SU-DHL-6 (cell line): ENCODE measurements around the gene COL4A3.

Source experiments
- H2AFZ ChIP-seq: fragments of 200-600 bp; sonication (generic); 2 replicates; pipeline ENCODE4 v1.6.1; 2014; ENCODE audit warnings: low read depth, mild to moderate bottlenecking, moderate library complexity, mixed read lengths, antibody characterized with exemption, low read length; ENCODE audit not compliant: severe bottlenecking
- H3F3A ChIP-seq: fragments of 200-600 bp; shearing (Covaris generic); 2 replicates; pipeline ENCODE4 v1.6.0; 2016; ENCODE audit warnings: antibody characterized with exemption, mild to moderate bottlenecking; ENCODE audit not compliant: insufficient read depth
- H3K27ac ChIP-seq: fragments of 200-600 bp; sonication (generic); 2 replicates; pipeline ENCODE4 v1.5.1; 2016; ENCODE audit warnings: low read depth, mild to moderate bottlenecking, low read length, moderate library complexity, mixed read lengths
- H3K27me3 ChIP-seq: fragments of 200-600 bp; sonication (generic), shearing (Covaris generic); 2 replicates; pipeline ENCODE4 v1.6.0; 2014; ENCODE audit warnings: mild to moderate bottlenecking, low read length
- H3K36me3 ChIP-seq: fragments of 200-600 bp; sonication (generic); 2 replicates; pipeline ENCODE4 v1.6.1; 2014; ENCODE audit warnings: mild to moderate bottlenecking, low read length, mixed read lengths
- H3K4me2 ChIP-seq: fragments of 300-600, 200-600 bp; shearing (Covaris generic), sonication (generic); 2 replicates; pipeline ENCODE4 v1.6.0; 2014; ENCODE audit warnings: low read length, low read depth, mild to moderate bottlenecking; ENCODE audit not compliant: poor library complexity, severe bottlenecking
- H3K4me3 ChIP-seq: fragments of 200-600 bp; sonication (generic); 2 replicates; pipeline ENCODE4 v1.5.1; 2014; ENCODE audit warnings: antibody characterized with exemption, low read length, mild to moderate bottlenecking, mixed read lengths; ENCODE audit not compliant: insufficient read depth, poor library complexity, severe bottlenecking
- H3K79me2 ChIP-seq: fragments of 200-600 bp; sonication (generic); 2 replicates; pipeline ENCODE4 v1.6.1; 2014; ENCODE audit warnings: mild to moderate bottlenecking, low read length, moderate library complexity; ENCODE audit not compliant: insufficient read depth
- H3K9ac ChIP-seq: fragments of 200-600 bp; sonication (generic); 2 replicates; pipeline ENCODE4 v1.7.0; 2014; ENCODE audit warnings: mild to moderate bottlenecking, low read length
- H3K9me2 ChIP-seq: fragments of 200-600 bp; sonication (generic); replicated peaks from 2 replicates; pipeline ENCODE4 v1.6.1; 2014; ENCODE audit warnings: low read length; ENCODE audit not compliant: insufficient read depth
- H3K9me3 ChIP-seq: fragments of 200-600 bp; sonication (generic); 2 replicates; pipeline ENCODE4 v1.6.1; 2014; ENCODE audit warnings: low read length, mixed read lengths; ENCODE audit not compliant: insufficient read depth
- H4K20me1 ChIP-seq: fragments of 200-600 bp; sonication (generic); 2 replicates; pipeline ENCODE4 v1.6.1; 2014; ENCODE audit warnings: low read depth, mild to moderate bottlenecking, antibody characterized with exemption, low read length, moderate library complexity, mixed read lengths
- EZH2phosphoT487 ChIP-seq: fragments of 200-600 bp; sonication (generic), shearing (Covaris generic); conservative IDR thresholded peaks from 2 replicates; pipeline ENCODE4 v1.6.1; 2018; ENCODE audit warnings: mild to moderate bottlenecking, antibody characterized with exemption, low read length, moderate library complexity, mixed read lengths
- TF ChIP-seq, protein P1 (sequence below): fragments of 200-600 bp; sonication (generic); IDR thresholded peaks from one replicate; pipeline ENCODE4 v1.5.1; 2017; ENCODE audit warnings: antibody characterized with exemption, mild to moderate bottlenecking, low read length, moderate library complexity; ENCODE audit not compliant: insufficient read depth, poor library complexity, severe bottlenecking

The COL4A3 gene

DNA sequence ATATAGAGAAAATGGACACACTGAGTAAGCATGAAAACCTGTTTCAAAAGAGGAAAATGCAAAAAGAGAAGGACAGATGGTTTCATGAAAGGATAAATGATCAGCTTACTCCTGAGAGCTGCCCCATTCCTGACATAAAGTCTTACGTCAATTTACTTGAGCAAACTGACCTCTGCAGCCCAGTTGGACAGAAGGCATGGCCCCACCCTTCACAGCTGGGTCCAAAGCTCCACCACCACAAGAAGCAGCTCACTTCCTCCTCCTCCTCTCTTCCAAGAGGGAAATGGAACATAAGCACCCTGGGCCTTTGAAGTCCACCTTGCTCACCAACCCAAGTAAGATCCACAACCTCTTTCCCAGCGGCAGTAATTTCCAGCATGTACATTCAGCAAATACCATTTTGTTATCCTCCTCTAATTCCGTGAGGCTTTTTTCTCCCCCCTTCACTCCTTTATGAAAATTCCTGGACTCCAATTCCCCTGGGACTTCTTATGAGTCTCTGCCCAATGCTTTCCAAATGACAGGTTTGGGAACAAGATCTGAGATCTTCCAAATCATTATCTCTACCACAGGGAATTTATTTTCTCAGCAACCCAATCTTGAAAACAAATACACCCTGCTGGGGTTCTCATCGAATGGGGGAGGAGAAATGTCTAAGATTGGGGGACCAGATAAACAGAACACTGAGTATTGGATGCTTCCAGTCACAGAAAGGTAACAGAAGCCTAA is 10.5 kb upstream of the COL4A3 start:
- Histone ChIP-seq H3K4me2 (no peak overlapping the region), H3K27me3 (no peaks in the 10 kb centered on the region), H4K20me1 (no peaks in the 10 kb centered on the region; the same call in 1 of the 2 replicates), H3K9me2 (no peaks in the 10 kb centered on the region), H3K79me2 (no peaks in the 10 kb centered on the region), H3K4me3 (no peak overlapping the region), H3K9me3 (no peaks in the 10 kb centered on the region), H2AFZ (no peak overlapping the region), H3F3A (no peaks in the 10 kb centered on the region), H3K27ac (no peak overlapping the region), H3K9ac (no peak overlapping the region), H3K36me3 (no peaks in the 10 kb centered on the region)
- no peak for TF ChIP-seq EZH2phosphoT487
- TF ChIP-seq, protein P1, sequence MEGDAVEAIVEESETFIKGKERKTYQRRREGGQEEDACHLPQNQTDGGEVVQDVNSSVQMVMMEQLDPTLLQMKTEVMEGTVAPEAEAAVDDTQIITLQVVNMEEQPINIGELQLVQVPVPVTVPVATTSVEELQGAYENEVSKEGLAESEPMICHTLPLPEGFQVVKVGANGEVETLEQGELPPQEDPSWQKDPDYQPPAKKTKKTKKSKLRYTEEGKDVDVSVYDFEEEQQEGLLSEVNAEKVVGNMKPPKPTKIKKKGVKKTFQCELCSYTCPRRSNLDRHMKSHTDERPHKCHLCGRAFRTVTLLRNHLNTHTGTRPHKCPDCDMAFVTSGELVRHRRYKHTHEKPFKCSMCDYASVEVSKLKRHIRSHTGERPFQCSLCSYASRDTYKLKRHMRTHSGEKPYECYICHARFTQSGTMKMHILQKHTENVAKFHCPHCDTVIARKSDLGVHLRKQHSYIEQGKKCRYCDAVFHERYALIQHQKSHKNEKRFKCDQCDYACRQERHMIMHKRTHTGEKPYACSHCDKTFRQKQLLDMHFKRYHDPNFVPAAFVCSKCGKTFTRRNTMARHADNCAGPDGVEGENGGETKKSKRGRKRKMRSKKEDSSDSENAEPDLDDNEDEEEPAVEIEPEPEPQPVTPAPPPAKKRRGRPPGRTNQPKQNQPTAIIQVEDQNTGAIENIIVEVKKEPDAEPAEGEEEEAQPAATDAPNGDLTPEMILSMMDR = no peak

DNA sequence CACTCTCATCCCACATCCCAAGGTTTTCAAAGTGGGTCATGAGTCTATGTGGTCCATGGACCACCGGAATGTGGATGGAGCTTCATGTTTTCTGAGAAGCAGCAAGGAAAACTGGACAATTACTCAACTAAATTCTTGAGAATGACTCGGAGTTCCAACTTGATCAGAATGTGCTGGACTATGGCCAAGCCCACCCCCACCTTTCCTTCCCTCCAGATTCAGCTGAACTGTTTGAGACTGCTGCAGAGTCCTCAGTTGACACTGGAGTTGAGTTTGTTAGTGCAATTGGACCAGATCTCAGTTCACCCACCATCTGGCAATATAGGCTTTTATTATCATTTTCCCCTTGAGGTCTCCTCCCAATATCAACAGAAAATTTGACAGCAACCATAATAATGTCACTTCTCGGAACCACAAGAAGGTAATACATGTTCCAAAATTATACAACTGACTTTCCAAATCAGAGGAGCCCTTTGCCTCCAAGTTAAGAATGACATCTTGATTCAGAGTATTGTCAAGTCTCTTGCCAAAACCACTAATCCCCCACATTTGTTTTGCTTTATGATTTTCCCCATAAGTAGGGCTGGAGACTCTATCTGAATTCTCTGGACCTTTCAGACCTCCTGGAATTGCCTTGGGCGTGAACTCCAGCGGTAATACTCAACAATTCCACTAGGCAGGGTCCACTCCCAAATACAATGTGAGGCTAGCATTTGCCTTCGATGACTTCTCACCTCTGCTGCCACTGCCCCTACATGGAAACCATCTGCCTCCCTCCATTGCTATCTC is 9.2 kb upstream of the COL4A3 start:
- no peaks in the 10 kb centered on the region for H3K9me3 ChIP-seq
- no peak overlapping the region for H3K4me2 ChIP-seq
- H3K27me3 ChIP-seq = no peaks in the 10 kb centered on the region
- no peaks in the 10 kb centered on the region for H3K36me3 ChIP-seq
- no peak overlapping the region for H3K27ac ChIP-seq
- no peak overlapping the region for H3K9ac ChIP-seq
- H3K4me3 ChIP-seq = no peak overlapping the region
- TF ChIP-seq, protein P1 = no peak
- TF ChIP-seq EZH2phosphoT487 = no peak
- no peaks in the 10 kb centered on the region for H3K79me2 ChIP-seq
- H4K20me1 ChIP-seq = no peaks in the 10 kb centered on the region; the same call in 1 of the 2 replicates
- H3F3A ChIP-seq = no peaks in the 10 kb centered on the region
- no peak overlapping the region for H2AFZ ChIP-seq
- no peaks in the 10 kb centered on the region for H3K9me2 ChIP-seq

DNA sequence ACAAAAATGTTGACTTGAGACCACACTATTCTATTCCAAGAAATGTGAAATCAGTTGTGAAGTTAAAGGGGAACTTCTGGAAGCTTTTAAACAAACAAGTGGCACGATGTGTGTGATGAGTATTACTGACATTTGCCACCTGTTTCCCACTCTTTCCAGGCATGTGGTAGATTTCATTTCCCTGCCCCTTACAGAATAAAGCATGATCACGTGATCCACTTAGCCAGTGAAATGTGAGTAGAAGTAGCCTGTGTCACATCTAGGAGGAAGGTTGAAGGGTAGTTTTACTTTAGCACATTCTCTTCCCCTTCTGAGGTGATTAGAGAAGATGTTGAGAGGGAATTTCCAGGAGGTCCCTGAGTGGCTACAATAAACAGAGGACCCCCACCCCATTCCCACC is 4.3 kb upstream of the COL4A3 start:
- H3K27ac ChIP-seq = no peak overlapping the region
- H3K9ac ChIP-seq = no peak overlapping the region
- H3K9me3 ChIP-seq = no peaks in the 10 kb centered on the region
- H2AFZ ChIP-seq = no peak overlapping the region
- H3K79me2 ChIP-seq = peaks cover under 1% of the 10 kb centered on the region; the same call in 1 of the 2 replicates
- H3K27me3 ChIP-seq = no peaks in the 10 kb centered on the region
- peaks cover 12% of the 10 kb centered on the region; the same call in 1 of the 2 replicates for H3F3A ChIP-seq
- no peak for TF ChIP-seq EZH2phosphoT487
- TF ChIP-seq, protein P1 = no peak
- H3K36me3 ChIP-seq = no peaks in the 10 kb centered on the region
- H3K4me3 ChIP-seq = no peak overlapping the region
- no peak overlapping the region for H3K4me2 ChIP-seq
- H3K9me2 ChIP-seq = no peaks in the 10 kb centered on the region
- no peaks in the 10 kb centered on the region; the same call in 1 of the 2 replicates for H4K20me1 ChIP-seq
